Suprapubic skin (tissue), 4 donors: ENCODE data around the gene SFRP2. TPM values are rescaled to one million over a fixed set of nuclear protein-coding genes. Genes with fewer than 3 reads are reported as not detected.

ENCODE experiments used
- DNase-seq, 2 donors: peaks; one replicate each; pipeline ENCODE4 v3.0.0-alpha.2; 2019; ENCODE audit warnings: low spot score in 2 of 2
- H3K27ac ChIP-seq: fragments of 200-600 bp; sonication (generic); one replicate; pipeline ENCODE4 v1.5.1; 2019
- H3K27me3 ChIP-seq: fragments of 200-600 bp; sonication (generic); one replicate; pipeline ENCODE4 v1.5.1; 2019
- H3K36me3 ChIP-seq: fragments of 200-600 bp; sonication (generic); one replicate; pipeline ENCODE4 v1.5.1; 2019
- H3K4me1 ChIP-seq: fragments of 200-600 bp; sonication (generic); one replicate; pipeline ENCODE4 v1.5.1; 2019
- H3K4me3 ChIP-seq: fragments of 200-600 bp; sonication (generic); one replicate; pipeline ENCODE4 v1.5.1; 2019; ENCODE audit warnings: mild to moderate bottlenecking
- H3K9me3 ChIP-seq: fragments of 200-600 bp; sonication (generic); one replicate; pipeline ENCODE4 v1.5.1; 2019
- CTCF ChIP-seq, 2 donors: fragments of 200-600 bp in 1 of 2; fragments of 450-650 bp in 1 of 2; sonication (generic) in 1 of 2; IDR thresholded peaks; one replicate each; pipeline ENCODE4 v1.5.1; 2016 to 2019; ENCODE audit warnings: antibody characterized with exemption in 2 of 2, mild to moderate bottlenecking in 1 of 2, moderate library complexity in 1 of 2
- EP300 ChIP-seq: sonication (generic); formaldehyde crosslinking; IDR thresholded peaks from one replicate; pipeline ENCODE4 v1.6.1; 2017; ENCODE audit warnings: antibody characterized with exemption
- POLR2A ChIP-seq, 2 donors: fragments of 450-650 bp; IDR thresholded peaks; one replicate each; pipeline ENCODE4 v1.6.1; 2017; ENCODE audit warnings: antibody characterized with exemption in 2 of 2, mild to moderate bottlenecking in 2 of 2, moderate library complexity in 2 of 2
- POLR2AphosphoS5 ChIP-seq, 3 donors: sonication (generic); formaldehyde crosslinking; IDR thresholded peaks; one replicate each; pipeline ENCODE4 v1.6.1; 2017; ENCODE audit warnings: antibody characterized with exemption in 3 of 3
- WGBS: methylation state at CpG from one replicate; pipeline ENCODE4 v1.1.5; 2018; 5-methylcytosine and 5-hydroxymethylcytosine counted together
- total RNA-seq, 4 donors: library from RNA; depleted of rRNA; stranded (reverse); fragments of >200 nt; gene quantifications; one replicate each; pipeline ENCODE4 v1.1.0, GENCODE V29; 2016

The SFRP2 gene
- total RNA-seq, 4 donors from 2014 or later = 4.4 to 9.3 (median 6.5) TPM

DNA sequence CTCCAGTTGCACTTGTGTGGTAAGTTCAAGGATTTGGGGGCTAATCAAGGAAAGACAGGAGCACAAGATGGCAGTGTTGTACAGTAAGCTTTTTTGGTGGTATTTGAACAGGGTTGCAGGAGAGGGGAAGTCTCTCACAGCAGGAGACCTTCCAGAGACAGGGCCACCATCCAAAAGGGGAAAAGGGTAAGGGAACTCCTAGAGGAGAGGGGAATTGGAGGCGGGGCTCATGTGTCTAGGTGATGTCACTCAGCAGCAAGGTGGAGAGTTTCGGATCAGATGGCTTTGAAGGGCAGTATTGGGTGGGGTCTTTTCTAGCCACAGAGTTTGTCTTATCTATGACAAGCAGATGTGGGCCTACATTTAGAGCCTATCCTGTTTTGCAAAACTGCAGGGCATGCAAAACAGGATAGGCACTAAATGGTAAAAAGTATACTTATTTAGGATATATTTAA is 15.6 kb downstream of the SFRP2 start:
- H3K4me3 ChIP-seq = no peak overlapping the region
- no peak for DNase-seq
- no peaks in the 10 kb centered on the region for H3K27me3 ChIP-seq
- TF ChIP-seq CTCF (IDR thresholded peaks at IDR 0.05) = no peak
- TF ChIP-seq POLR2A (IDR thresholded peaks at IDR 0.05) = no peak
- no peak for TF ChIP-seq POLR2AphosphoS5 (IDR thresholded peaks at IDR 0.05)
- no peak for TF ChIP-seq EP300
- no peak overlapping the region for H3K27ac ChIP-seq
- H3K4me1 ChIP-seq = no peaks in the 10 kb centered on the region
- H3K9me3 ChIP-seq = no peaks in the 10 kb centered on the region
- no peaks in the 10 kb centered on the region for H3K36me3 ChIP-seq
- WGBS = 77% methylated on average over 2 of the region's 2 CpGs

DNA sequence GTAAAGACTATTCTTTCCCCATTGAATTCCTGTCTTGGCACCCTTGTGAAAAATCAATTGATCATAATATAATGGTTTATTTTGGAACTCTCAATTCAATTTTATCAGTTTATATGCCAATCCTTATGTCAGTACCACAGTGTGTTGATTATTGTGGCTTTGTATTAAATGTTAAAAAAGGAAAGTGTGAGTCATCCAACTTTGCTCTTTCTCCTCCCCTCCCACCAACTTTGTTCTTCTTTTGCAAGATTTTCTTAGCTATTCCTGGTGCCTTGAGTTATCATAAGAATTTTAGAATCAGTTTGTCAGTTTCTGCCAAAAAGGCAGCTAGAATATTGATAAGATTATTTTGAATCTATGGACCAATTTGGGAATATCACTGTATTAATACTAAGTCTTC is 17.8 kb downstream of the SFRP2 start:
- Histone ChIP-seq H3K36me3 (no peaks in the 10 kb centered on the region), H3K4me3 (no peak overlapping the region), H3K27ac (no peak overlapping the region), H3K9me3 (no peaks in the 10 kb centered on the region), H3K27me3 (no peaks in the 10 kb centered on the region), H3K4me1 (no peaks in the 10 kb centered on the region)
- no peak for TF ChIP-seq POLR2AphosphoS5 (IDR thresholded peaks at IDR 0.05)
- TF ChIP-seq POLR2A (IDR thresholded peaks at IDR 0.05) = no peak
- no peak for TF ChIP-seq EP300
- TF ChIP-seq CTCF (IDR thresholded peaks at IDR 0.05) = no peak
- DNase-seq = no peak

GRCh38 chr4:153766758-153767157 is 22.1 kb downstream of the SFRP2 start:
- 92% methylated on average over 6 of the region's 6 CpGs for WGBS

DNA sequence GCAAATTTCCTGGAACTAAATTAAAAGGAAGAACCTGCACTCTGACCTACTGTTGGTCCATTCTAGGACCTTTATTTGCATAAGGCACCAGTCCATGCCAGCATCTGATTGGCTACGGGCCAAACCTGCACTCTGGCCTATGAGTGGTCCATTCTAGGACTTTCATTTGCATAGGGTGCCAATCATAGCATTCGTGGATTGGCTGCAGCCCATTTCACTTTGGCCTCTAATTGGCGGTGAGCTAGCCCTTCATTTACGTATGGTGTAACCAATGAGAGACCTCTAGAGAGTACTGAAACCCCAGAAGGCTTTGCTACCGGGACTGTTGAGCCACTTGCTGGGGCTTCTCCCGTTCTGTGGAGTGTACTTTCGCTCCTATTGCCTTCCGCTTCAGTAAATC is 23.0 kb downstream of the SFRP2 start:
- 86% methylated on average over 8 of the region's 8 CpGs for WGBS
- DNase-seq = no peak

More at GRCh38 chr4:153766758-153767157, 22.1 kb downstream of the SFRP2 start:
- no peak for DNase-seq
- H3K4me3 ChIP-seq = no peak overlapping the region
- no peak overlapping the region for H3K27ac ChIP-seq
- H3K36me3 ChIP-seq = no peaks in the 10 kb centered on the region
- H3K27me3 ChIP-seq = no peaks in the 10 kb centered on the region
- no peaks in the 10 kb centered on the region for H3K4me1 ChIP-seq
- TF ChIP-seq EP300 = no peak
- TF ChIP-seq POLR2A (IDR thresholded peaks at IDR 0.05) = no peak
- no peak for TF ChIP-seq CTCF (IDR thresholded peaks at IDR 0.05)
- no peak for TF ChIP-seq POLR2AphosphoS5 (IDR thresholded peaks at IDR 0.05)
- H3K9me3 ChIP-seq = no peaks in the 10 kb centered on the region

More for the DNA sequence above, 23.0 kb downstream of the SFRP2 start:
- no peaks in the 10 kb centered on the region for H3K4me1 ChIP-seq
- no peak overlapping the region for H3K27ac ChIP-seq
- H3K4me3 ChIP-seq = no peak overlapping the region
- no peaks in the 10 kb centered on the region for H3K27me3 ChIP-seq
- no peaks in the 10 kb centered on the region for H3K9me3 ChIP-seq
- H3K36me3 ChIP-seq = no peaks in the 10 kb centered on the region
- no peak for TF ChIP-seq POLR2AphosphoS5 (IDR thresholded peaks at IDR 0.05)
- no peak for TF ChIP-seq EP300
- no peak for TF ChIP-seq CTCF (IDR thresholded peaks at IDR 0.05)
- no peak for TF ChIP-seq POLR2A (IDR thresholded peaks at IDR 0.05)
